Lower lobe of right lung (tissue), 2 donors: Measurements from ENCODE around the gene ME3. TPM values are rescaled to one million over a fixed set of nuclear protein-coding genes. Genes with fewer than 3 reads are reported as not detected.

ENCODE experiments used
- ATAC-seq, 2 donors: fragments of 200-7000 bp; cut with Tn5 transposase; one replicate each; pipeline ENCODE4 v1.9.1; 2020 to 2022; ENCODE audit warnings: mild to moderate bottlenecking in 2 of 2, moderate library complexity in 2 of 2
- DNase-seq: peaks from one replicate; pipeline ENCODE4 v3.0.0-alpha.2; 2020
- H3K27ac ChIP-seq: fragments of 200-600 bp; one replicate; pipeline ENCODE4 v1.8.0; 2022
- H3K27me3 ChIP-seq: fragments of 200-600 bp; one replicate; pipeline ENCODE4 v1.8.0; 2022; ENCODE audit warnings: low read depth
- H3K36me3 ChIP-seq: fragments of 200-600 bp; one replicate; pipeline ENCODE4 v1.8.0; 2022; ENCODE audit warnings: mild to moderate bottlenecking
- H3K4me1 ChIP-seq: fragments of 200-600 bp; one replicate; pipeline ENCODE4 v1.8.0; 2022
- H3K4me3 ChIP-seq: fragments of 200-600 bp; one replicate; pipeline ENCODE4 v1.8.0; 2022; ENCODE audit warnings: mild to moderate bottlenecking
- H3K9me3 ChIP-seq: fragments of 200-600 bp; one replicate; pipeline ENCODE4 v1.8.0; 2022
- intact Hi-C: fragments of 100-400 bp; cut with DNase I; formaldehyde crosslinking; loops from one replicate; pipeline ENCODE4 v1.11.0; 2022
- total RNA-seq: library from RNA; stranded (reverse); fragmentation: NEBNext Ultra II Directional; extraction: Animal tissue kit (Norgen Biotek cat#: 25700); gene quantifications from one replicate; pipeline ENCODE4 v1.2.1, GENCODE V29; 2021
- TF ChIP-seq, protein P1 (sequence below): fragments of 200-600 bp; IDR thresholded peaks from one replicate; pipeline ENCODE4 v1.8.0; 2022; ENCODE audit warnings: antibody characterized with exemption, mild to moderate bottlenecking
- donor health status: DM: no; HTN: yes; CAD: no; lungs with severe emphysema.

ME3 gene
- total RNA-seq, 1 donor from 2014 or later: 18.6 TPM

DNA sequence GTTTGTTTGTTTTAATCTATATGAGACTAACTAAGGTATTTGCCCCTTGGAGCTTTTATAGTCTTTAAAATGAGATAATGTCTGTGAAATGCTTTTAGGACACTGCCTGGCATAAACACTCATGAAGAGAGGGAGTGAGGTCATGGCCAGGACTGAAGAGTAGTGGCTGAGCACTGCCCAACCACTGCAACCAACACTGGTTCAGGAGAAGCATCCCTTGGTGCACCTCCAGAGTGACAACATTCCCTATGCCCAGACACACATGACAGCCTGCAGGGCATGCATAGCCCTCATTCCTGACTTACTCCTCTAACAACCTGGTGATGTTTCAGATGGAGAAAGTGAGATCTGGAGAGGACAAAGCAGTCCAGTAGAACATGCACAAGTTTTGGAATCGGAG, 36.1 kb downstream of the ME3 start:
- TF ChIP-seq, protein P1, sequence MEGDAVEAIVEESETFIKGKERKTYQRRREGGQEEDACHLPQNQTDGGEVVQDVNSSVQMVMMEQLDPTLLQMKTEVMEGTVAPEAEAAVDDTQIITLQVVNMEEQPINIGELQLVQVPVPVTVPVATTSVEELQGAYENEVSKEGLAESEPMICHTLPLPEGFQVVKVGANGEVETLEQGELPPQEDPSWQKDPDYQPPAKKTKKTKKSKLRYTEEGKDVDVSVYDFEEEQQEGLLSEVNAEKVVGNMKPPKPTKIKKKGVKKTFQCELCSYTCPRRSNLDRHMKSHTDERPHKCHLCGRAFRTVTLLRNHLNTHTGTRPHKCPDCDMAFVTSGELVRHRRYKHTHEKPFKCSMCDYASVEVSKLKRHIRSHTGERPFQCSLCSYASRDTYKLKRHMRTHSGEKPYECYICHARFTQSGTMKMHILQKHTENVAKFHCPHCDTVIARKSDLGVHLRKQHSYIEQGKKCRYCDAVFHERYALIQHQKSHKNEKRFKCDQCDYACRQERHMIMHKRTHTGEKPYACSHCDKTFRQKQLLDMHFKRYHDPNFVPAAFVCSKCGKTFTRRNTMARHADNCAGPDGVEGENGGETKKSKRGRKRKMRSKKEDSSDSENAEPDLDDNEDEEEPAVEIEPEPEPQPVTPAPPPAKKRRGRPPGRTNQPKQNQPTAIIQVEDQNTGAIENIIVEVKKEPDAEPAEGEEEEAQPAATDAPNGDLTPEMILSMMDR: no peak
- no peaks in the 10 kb centered on the region for H3K27me3 ChIP-seq
- no peaks in the 10 kb centered on the region for H3K36me3 ChIP-seq
- intact Hi-C loops: no loop called here
- H3K9me3 ChIP-seq: no peaks in the 10 kb centered on the region
- ATAC-seq (no peak), DNase-seq (no peak)
- H3K27ac ChIP-seq: no peak overlapping the region
- no peaks in the 10 kb centered on the region for H3K4me1 ChIP-seq
- H3K4me3 ChIP-seq: no peak overlapping the region

- ATAC-seq: peak; percentile 37 to 53
- H3K27ac ChIP-seq: no peak overlapping the region
- intact Hi-C loops: no loop called here
- H3K4me1 ChIP-seq: no peaks in the 10 kb centered on the region
- TF ChIP-seq, protein P1: peak; percentile 14
- no peaks in the 10 kb centered on the region for H3K27me3 ChIP-seq
- H3K4me3 ChIP-seq: no peak overlapping the region
- no peaks in the 10 kb centered on the region for H3K9me3 ChIP-seq
- H3K36me3 ChIP-seq: no peaks in the 10 kb centered on the region
- DNase-seq: no peak
Measured at GRCh38 chr11:86632499-86633269, 39.7 kb downstream of the ME3 start.

DNA sequence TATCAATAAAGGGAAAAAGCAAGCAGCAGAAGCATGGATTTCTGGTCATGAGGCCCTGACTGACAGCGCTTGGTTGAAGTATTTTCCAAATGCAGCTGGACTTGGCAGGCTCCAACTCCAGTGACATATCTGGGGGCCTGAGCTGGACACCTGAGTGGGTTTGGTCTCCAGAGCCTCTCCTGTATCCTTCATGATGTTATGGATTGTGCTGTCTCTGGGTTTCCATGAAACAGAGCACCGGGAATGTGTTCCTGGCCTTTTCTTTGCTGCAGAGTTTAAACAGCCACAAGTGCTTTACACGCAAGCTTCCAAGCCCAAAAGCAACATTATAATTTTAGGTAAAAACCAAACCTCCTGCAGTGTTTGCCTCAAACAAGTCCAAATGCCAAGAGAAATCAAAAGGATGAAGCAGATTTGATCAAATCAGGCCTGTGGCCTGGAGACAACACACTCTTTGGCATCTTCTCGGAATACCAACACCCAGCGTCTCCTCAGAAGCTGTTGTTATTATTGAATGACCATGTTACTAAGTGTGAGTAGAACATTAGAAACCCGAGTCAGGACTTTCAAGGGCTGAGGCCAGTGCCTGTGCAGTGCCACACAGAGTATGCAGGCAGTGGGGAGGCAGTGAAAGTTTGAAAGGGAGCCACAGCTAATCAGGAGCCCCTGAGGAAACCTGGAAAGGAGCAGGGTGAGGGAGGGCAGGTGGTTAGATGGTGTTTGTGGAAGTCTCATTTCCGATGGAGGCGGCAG, 42.0 kb downstream of the ME3 start:
- no peaks in the 10 kb centered on the region for H3K36me3 ChIP-seq
- intact Hi-C loops: no loop called here
- ATAC-seq (no peak), DNase-seq (no peak)
- TF ChIP-seq, protein P1: no peak
- no peak overlapping the region for H3K4me3 ChIP-seq
- no peak overlapping the region for H3K27ac ChIP-seq
- H3K27me3 ChIP-seq: no peaks in the 10 kb centered on the region
- no peaks in the 10 kb centered on the region for H3K4me1 ChIP-seq
- no peaks in the 10 kb centered on the region for H3K9me3 ChIP-seq

GRCh38 chr11:86629045-86629706, 43.2 kb downstream of the ME3 start:
- H3K27ac ChIP-seq: no peak overlapping the region
- no peaks in the 10 kb centered on the region for H3K36me3 ChIP-seq
- H3K9me3 ChIP-seq: no peaks in the 10 kb centered on the region
- H3K4me1 ChIP-seq: no peaks in the 10 kb centered on the region
- H3K27me3 ChIP-seq: no peaks in the 10 kb centered on the region
- no peak for ATAC-seq
- intact Hi-C loops: no loop called here
- H3K4me3 ChIP-seq: no peak overlapping the region
- TF ChIP-seq, protein P1: no peak
- DNase-seq: no peak

DNA sequence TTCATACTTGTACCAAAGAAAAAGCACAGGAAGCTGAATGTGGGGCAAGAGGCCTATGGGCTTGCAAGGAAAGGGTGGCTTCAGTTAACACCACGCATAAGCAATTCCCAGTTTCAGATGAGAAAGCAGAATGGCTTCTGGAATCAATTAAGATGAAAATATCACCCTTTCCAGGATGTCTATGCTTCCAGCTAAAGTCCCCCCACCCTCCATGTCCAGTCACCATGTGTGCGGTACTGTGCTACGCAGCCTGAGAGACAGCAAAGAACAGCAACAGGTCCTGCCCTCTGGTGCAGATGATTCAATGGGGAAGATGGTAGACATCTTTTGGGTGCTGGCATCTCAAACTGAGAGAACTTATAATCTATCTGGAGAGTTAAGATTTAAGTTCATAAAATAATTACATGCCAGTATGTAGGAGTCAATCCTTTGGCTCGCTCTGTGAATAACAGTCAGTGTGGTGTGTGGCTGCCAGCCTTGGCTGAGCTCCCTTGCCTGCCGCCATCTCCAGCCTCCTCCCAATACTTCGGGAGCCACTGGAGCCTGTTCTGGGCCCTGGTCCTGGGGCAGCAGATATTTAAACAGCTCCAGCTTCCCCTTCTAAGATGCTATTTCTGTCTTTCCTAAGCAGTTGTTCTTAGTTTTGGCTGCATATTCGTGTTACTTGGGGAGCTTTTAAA, 44.5 kb downstream of the ME3 start:
- TF ChIP-seq, protein P1: no peak
- H3K9me3 ChIP-seq: no peaks in the 10 kb centered on the region
- H3K27me3 ChIP-seq: no peaks in the 10 kb centered on the region
- DNase-seq (no peak), ATAC-seq (no peak)
- H3K27ac ChIP-seq: no peak overlapping the region
- H3K4me1 ChIP-seq: no peaks in the 10 kb centered on the region
- intact Hi-C loops: no loop called here
- no peak overlapping the region for H3K4me3 ChIP-seq
- H3K36me3 ChIP-seq: no peaks in the 10 kb centered on the region
